Common myeloid progenitor, CD34-positive (primary cell): ENCODE results near the gene MT1A.

Experiments
- CTCF ChIA-PET: fragments of 350-600 bp; sonication (Branson Sonifier 250); formaldehyde crosslinking; loops from one replicate; lab custom pipeline; 2021; ENCODE audit warnings: antibody characterized with exemption; lab: Charles Lee
- POLR2A ChIA-PET: fragments of 350-600 bp; sonication (Branson Sonifier 250); formaldehyde crosslinking; loops from one replicate; lab custom pipeline; 2021; ENCODE audit warnings: antibody characterized with exemption; lab: Charles Lee
- DNase-seq, 3 donors: peaks; one replicate each; pipeline versions ENCODE4 v3.0.0 to v3.0.0-alpha.2; 2013
- H3K27ac ChIP-seq, 2 experiments: 1 replicate in 1 of 2; 2 replicates in 1 of 2; pipeline ENCODE4 v1.7.0; 2013; ENCODE audit warnings: inconsistent platforms in 2 of 2, low read length in 2 of 2, mild to moderate bottlenecking in 2 of 2, low read depth in 1 of 2, moderate library complexity in 1 of 2; ENCODE audit not compliant: severe bottlenecking in 2 of 2, insufficient read depth in 1 of 2, poor library complexity in 1 of 2
- H3K27me3 ChIP-seq, 5 experiments: replicated peaks in 2 of 5; 1 replicate in 3 of 5; 2 replicates in 2 of 5; pipeline versions ENCODE4 v1.6.1 to v1.7.0; 2013; ENCODE audit warnings: low read length in 4 of 5, mild to moderate bottlenecking in 2 of 5, moderate library complexity in 2 of 5, inconsistent platforms in 1 of 5; ENCODE audit not compliant: insufficient read depth in 5 of 5, control insufficient read depth in 4 of 5
- H3K36me3 ChIP-seq, 4 experiments: 1 replicate in 2 of 4; 2 replicates in 2 of 4; pipeline versions ENCODE4 v1.6.1 to v1.7.0; 2013; ENCODE audit warnings: low read length in 3 of 4, control low read depth in 1 of 4, mild to moderate bottlenecking in 1 of 4; ENCODE audit not compliant: control insufficient read depth in 4 of 4, insufficient read depth in 4 of 4
- H3K4me1 ChIP-seq, 4 experiments: 1 replicate in 3 of 4; 2 replicates in 1 of 4; pipeline versions ENCODE4 v1.6.1 to v1.7.1; 2013; ENCODE audit warnings: low read length in 3 of 4, mild to moderate bottlenecking in 3 of 4, control low read depth in 1 of 4, inconsistent platforms in 1 of 4, moderate library complexity in 1 of 4; ENCODE audit not compliant: control insufficient read depth in 4 of 4, insufficient read depth in 4 of 4; ENCODE audit errors: control extremely low read depth in 1 of 4
- H3K4me3 ChIP-seq, 7 experiments: 1 replicate in 4 of 7; 2 replicates in 3 of 7; pipeline versions ENCODE4 v1.5.1 to v1.7.0; 2013; ENCODE audit warnings: mild to moderate bottlenecking in 7 of 7, low read length in 6 of 7, moderate library complexity in 6 of 7, inconsistent platforms in 2 of 7, low read depth in 2 of 7, control low read depth in 1 of 7; ENCODE audit not compliant: insufficient read depth in 4 of 7, control insufficient read depth in 1 of 7; ENCODE audit errors: extremely low read depth in 1 of 7
- H3K9me3 ChIP-seq, 5 experiments: 1 replicate in 4 of 5; 2 replicates in 1 of 5; pipeline versions ENCODE4 v1.6.1 to v1.7.1; 2013; ENCODE audit warnings: low read length in 4 of 5, mild to moderate bottlenecking in 2 of 5, inconsistent platforms in 1 of 5, low read depth in 1 of 5, moderate library complexity in 1 of 5; ENCODE audit not compliant: control insufficient read depth in 4 of 5, insufficient read depth in 2 of 5; ENCODE audit errors: control extremely low read depth in 1 of 5
- WGBS: methylation state at CpG from one replicate; pipeline ENCODE4 v1.1.5; 2013; ENCODE audit not compliant: insufficient coverage; 5-methylcytosine and 5-hydroxymethylcytosine counted together

The MT1A gene

DNA sequence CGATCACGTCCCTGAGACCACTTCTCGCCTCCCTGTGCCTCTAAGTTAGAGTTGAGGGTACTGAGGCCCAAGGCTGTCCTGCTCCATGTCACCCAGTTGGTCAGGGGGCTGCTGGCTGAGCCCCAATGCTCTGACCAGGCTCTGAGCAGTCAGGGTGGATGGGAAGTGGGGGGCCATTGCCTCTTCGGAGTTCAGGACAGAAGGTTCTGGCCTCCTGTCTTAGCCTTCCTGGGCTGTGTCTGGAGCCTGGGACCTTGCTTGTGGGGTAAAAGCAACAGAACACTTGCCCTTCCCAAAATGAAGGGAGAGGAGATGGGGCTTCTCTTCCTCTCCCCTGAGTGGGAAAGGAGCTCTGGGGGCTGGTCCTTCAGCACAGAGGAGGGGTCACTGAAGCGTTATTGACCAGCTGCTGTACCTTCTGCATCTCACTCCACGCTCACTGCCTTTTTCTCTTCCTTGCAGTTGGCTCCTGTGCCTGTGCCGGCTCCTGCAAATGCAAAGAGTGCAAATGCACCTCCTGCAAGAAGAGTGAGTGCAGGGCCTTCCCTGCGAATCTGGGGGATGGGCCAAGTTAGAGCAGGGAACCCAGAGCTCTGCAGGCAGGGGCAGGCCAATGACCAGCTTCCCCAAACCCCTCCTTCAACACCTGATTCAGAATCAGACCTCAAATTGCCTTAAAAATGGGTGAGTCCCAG is 44.4 kb downstream of the MT1A start:
- no peak for DNase-seq
- peaks cover 0 to 26% (median 18%) of the 10 kb centered on the region in 5 experiments for H3K27me3 ChIP-seq
- CTCF ChIA-PET: interaction anchor here (1.5 to 1.8 kb wide), 4 partner anchors 9 to 19 kb away, joined by 4 to 6 read pairs (median 5); partner anchors contain the start of gene MT1G
- WGBS: 44% methylated on average over 7 of the region's 8 CpGs
- peak overlapping the region in 1 of 2 experiments; percentile 43 for H3K27ac ChIP-seq
- peaks cover 0 to 11% (median 5%) of the 10 kb centered on the region in 5 experiments for H3K9me3 ChIP-seq
- H3K36me3 ChIP-seq: no peaks in the 10 kb centered on the region
- peak overlapping the region; percentile 36 to 74 (median 68) for H3K4me3 ChIP-seq
- POLR2A ChIA-PET: interaction anchor here (0.6 kb wide), 1 partner anchor 12 kb away, joined by 3 read pairs; no protein-coding TSS in a partner anchor
- peaks cover 0 to 16% (median 13%) of the 10 kb centered on the region in 4 experiments for H3K4me1 ChIP-seq

DNA sequence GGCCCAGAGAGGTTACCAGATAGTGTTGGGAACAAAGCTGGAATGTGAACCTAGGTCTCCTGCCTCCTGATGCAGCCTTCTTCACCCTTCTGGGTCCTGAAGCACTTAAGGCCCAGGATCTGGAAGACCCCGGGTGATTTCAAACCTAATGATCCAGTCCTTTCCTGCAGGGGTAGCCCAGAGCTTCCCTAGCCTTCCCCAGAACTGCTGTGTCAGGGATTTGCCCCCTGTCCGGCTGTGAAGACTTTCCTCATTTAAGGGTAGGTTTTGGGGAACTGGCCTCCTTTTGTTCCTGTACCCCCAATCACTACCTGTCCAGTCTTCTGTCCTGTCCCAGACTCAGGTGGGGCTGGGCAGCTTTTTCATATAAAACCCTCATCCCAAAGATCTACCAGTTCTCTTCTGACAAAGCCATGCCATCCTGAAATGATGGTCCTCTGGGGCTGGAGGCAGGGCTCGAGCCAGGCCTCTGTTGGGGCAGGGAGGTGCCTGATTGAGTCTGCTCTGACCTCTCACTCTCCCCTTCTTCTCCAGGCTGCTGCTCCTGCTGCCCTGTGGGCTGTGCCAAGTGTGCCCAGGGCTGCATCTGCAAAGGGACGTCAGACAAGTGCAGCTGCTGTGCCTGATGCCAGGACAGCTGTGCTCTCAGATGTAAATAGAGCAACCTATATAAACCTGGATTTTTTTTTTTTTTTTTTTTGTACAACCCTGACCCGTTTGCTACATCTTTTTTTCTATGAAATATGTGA is 45.1 kb downstream of the MT1A start:
- no peak for DNase-seq
- peaks cover 0 to 11% (median 5%) of the 10 kb centered on the region in 5 experiments for H3K9me3 ChIP-seq
- CTCF ChIA-PET: interaction anchor here (0.6 to 1.8 kb wide), 7 partner anchors 10 to 18 kb away, joined by 3 to 6 read pairs (median 4); partner anchors contain the start of gene MT1G
- H3K4me3 ChIP-seq: no peak overlapping the region
- H3K4me1 ChIP-seq: peaks cover 0 to 16% (median 13%) of the 10 kb centered on the region in 4 experiments
- H3K36me3 ChIP-seq: no peaks in the 10 kb centered on the region
- POLR2A ChIA-PET: no interaction called here
- no peak overlapping the region for H3K27ac ChIP-seq
- 96% methylated on average over 3 of the region's 5 CpGs for WGBS
- H3K27me3 ChIP-seq: peaks cover 0 to 26% (median 16%) of the 10 kb centered on the region in 5 experiments

GRCh38 chr16:56684256-56684925 is 45.9 kb downstream of the MT1A start:
- POLR2A ChIA-PET: no interaction called here
- Histone ChIP-seq H3K36me3 (no peaks in the 10 kb centered on the region), H3K27me3 (peaks cover 0 to 26% (median 18%) of the 10 kb centered on the region in 5 experiments), H3K9me3 (peaks cover 0 to 11% (median 5%) of the 10 kb centered on the region in 5 experiments), H3K4me3 (no peak overlapping the region), H3K4me1 (peaks cover 0 to 16% (median 13%) of the 10 kb centered on the region in 4 experiments), H3K27ac (no peak overlapping the region)
- 71% methylated on average over 2 of the region's 4 CpGs for WGBS
- CTCF ChIA-PET: interaction anchor here (0.6 to 1.6 kb wide), 5 partner anchors 11 to 18 kb away, joined by 3 to 5 read pairs (median 3); no protein-coding TSS in a partner anchor
- DNase-seq: no peak

DNA sequence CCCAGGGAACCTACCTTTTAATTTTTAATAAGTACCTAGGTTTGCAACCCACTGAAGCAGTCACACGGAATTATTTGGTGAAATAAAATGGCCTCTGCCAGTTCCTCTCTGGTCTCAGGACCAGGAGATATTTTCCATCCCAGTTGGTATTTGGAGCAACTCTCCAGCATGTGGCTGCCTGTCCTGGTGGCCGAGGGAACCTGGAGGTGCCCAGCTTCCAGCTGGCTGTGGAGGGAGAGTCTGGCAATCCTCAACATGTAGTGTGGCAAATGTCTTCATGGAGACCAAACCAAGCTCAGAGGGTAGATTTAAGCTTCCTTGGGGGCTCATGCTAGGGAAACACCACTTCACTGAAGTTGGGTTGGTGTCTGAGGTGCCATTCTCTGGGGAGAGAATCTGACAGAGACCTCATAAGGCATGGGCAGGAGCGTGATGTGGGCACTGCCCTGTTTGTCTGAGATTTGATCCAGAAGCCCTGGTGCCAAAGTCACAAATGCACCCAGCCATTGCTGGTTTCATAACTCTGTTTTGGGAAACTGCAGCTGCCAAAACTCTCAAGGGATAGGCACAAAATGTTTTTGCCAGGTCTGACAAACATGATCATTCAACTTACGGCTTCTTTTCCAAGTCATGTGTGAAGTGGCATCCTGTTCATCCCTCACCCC is 46.6 kb downstream of the MT1A start:
- ChIA-PET CTCF (interaction anchor here (1.0 to 1.3 kb wide), 2 partner anchors 11 to 17 kb away, joined by 3 to 4 read pairs; no protein-coding TSS in a partner anchor), POLR2A (no interaction called here)
- no peak for DNase-seq
- WGBS: 100% methylated on average over 4 of the region's 4 CpGs
- Histone ChIP-seq H3K27me3 (peaks cover 0 to 26% (median 18%) of the 10 kb centered on the region in 5 experiments), H3K27ac (no peak overlapping the region), H3K4me1 (peaks cover 0 to 16% (median 13%) of the 10 kb centered on the region in 4 experiments), H3K9me3 (peaks cover 0 to 11% (median 5%) of the 10 kb centered on the region in 5 experiments), H3K4me3 (no peak overlapping the region), H3K36me3 (no peaks in the 10 kb centered on the region)

DNA sequence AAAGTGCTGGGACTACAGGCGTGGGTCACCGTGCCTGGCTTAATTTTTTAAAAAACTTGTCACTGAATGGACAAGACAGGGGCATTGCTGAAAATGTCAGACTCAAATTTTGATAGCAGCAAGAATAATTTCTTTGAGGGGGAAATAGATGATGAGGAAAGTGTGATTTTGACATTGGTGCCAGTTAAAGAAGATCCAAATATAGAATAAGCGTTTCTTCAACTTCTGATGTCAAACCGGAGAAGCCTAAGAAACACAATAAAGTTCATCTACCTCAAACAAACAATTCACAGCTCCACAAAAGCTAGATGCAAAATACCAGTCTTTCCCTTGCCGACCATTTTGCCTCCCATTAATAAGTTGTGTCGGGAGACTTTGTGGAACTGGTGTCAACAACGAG is 48.3 kb downstream of the MT1A start:
- no peaks in the 10 kb centered on the region for H3K36me3 ChIP-seq
- POLR2A ChIA-PET: no interaction called here
- H3K27me3 ChIP-seq: peaks cover 0 to 21% (median 16%) of the 10 kb centered on the region in 5 experiments
- CTCF ChIA-PET: interaction anchor here (0.6 to 1.3 kb wide), 3 partner anchors 11 to 281 kb away, joined by 3 read pairs; partner anchors contain the start of gene MT1H
- no peak overlapping the region for H3K4me3 ChIP-seq
- DNase-seq: no peak
- no peak overlapping the region for H3K27ac ChIP-seq
- H3K4me1 ChIP-seq: peaks cover 0 to 13% (median 12%) of the 10 kb centered on the region in 4 experiments
- 100% methylated on average over 4 of the region's 7 CpGs for WGBS
- H3K9me3 ChIP-seq: peaks cover 0 to 11% (median 8%) of the 10 kb centered on the region in 5 experiments

DNA sequence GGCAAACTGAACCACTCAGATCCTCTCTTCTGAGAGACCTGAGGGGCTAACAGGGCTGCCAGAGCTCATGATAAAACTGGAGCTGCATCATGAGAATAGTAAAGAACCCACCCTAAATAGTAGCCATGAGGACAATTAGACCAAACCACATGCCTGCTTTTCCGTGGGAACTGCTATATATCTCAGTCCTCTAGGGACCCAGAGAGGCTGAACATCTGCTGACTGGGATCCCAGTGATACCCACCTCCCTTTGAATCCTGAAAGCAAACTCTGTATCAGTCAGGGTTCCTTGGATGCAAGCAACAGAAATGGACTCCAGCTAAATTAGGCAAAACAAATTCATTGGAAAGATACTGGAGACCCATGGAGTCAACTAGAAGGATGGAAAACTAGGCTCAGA is 50.3 kb downstream of the MT1A start:
- CTCF ChIA-PET: interaction anchor here (1.2 to 1.7 kb wide), 2 partner anchors 13 to 85 kb away, joined by 3 to 4 read pairs; no protein-coding TSS in a partner anchor
- 75% methylated on average over 1 of the region's 1 CpG for WGBS
- Histone ChIP-seq H3K27ac (no peak overlapping the region), H3K9me3 (peaks cover 0 to 11% (median 8%) of the 10 kb centered on the region in 5 experiments), H3K27me3 (peaks cover 0 to 14% (median 5%) of the 10 kb centered on the region in 5 experiments), H3K36me3 (no peaks in the 10 kb centered on the region), H3K4me3 (no peak overlapping the region), H3K4me1 (no peaks in the 10 kb centered on the region)
- DNase-seq: no peak
- POLR2A ChIA-PET: no interaction called here
